Right lobe of liver (tissue), 6 donors: Measurements from ENCODE around the gene KCNA2. TPM values are rescaled to one million over a fixed set of nuclear protein-coding genes. Genes with fewer than 3 reads are reported as not detected.

Source experiments
- ATAC-seq, 4 donors: fragments of 200-7000 bp; cut with Tn5 transposase; one replicate each; pipeline ENCODE4 v1.9.1; 2020; ENCODE audit warnings: mild to moderate bottlenecking in 4 of 4, moderate library complexity in 4 of 4
- DNase-seq, 3 donors: peaks; one replicate each; pipeline ENCODE4 v3.0.0-alpha.2; 2020
- H3K27ac ChIP-seq, 3 donors: fragments of 200-600 bp; one replicate each; pipeline ENCODE4 v1.8.0; 2022
- H3K27me3 ChIP-seq, 2 donors: fragments of 200-600 bp; one replicate each; pipeline ENCODE4 v1.8.0; 2022
- H3K36me3 ChIP-seq, 4 donors: fragments of 200-600 bp; sonication (generic) in 1 of 4; one replicate each; pipeline versions ENCODE4 v1.5.1 to v1.8.0; 2017 to 2022; ENCODE audit warnings: control low read depth in 1 of 4
- H3K4me1 ChIP-seq, 4 donors: fragments of 200-600 bp; sonication (generic) in 1 of 4; one replicate each; pipeline versions ENCODE4 v1.5.1 to v1.8.0; 2017 to 2022; ENCODE audit warnings: control low read depth in 1 of 4
- H3K4me3 ChIP-seq, 3 donors: fragments of 200-600 bp; one replicate each; pipeline ENCODE4 v1.8.0; 2022
- H3K9me3 ChIP-seq, 4 donors: fragments of 200-600 bp; sonication (generic) in 1 of 4; one replicate each; pipeline versions ENCODE4 v1.5.1 to v1.8.0; 2017 to 2022; ENCODE audit warnings: control low read depth in 1 of 4
- CTCF ChIP-seq, 4 donors: fragments of 200-600 bp in 3 of 4; fragments of 450-650 bp in 1 of 4; IDR thresholded peaks; one replicate each; pipeline versions ENCODE4 v1.5.1 to v1.8.0; 2016 to 2022; ENCODE audit warnings: antibody characterized with exemption in 4 of 4, mild to moderate bottlenecking in 2 of 4
- POLR2A ChIP-seq: fragments of 450-650 bp; IDR thresholded peaks from one replicate; pipeline ENCODE4 v1.6.1; 2017; ENCODE audit warnings: antibody characterized with exemption, mild to moderate bottlenecking
- WGBS: methylation state at CpG from one replicate; pipeline ENCODE4 v1.1.6; 2018; ENCODE audit warnings: low coverage, low lambda C conversion rate; ENCODE audit not compliant: insufficient coverage; ENCODE audit errors: missing lambda C conversion rate; 5-methylcytosine and 5-hydroxymethylcytosine counted together
- intact Hi-C, 2 donors: fragments of 100-400 bp; cut with DNase I; formaldehyde crosslinking; loops; one replicate each; pipeline versions ENCODE4 v1.11.2 to v1.14.1; 2022
- total RNA-seq, 6 experiments: library from RNA; depleted of rRNA in 2 of 6; stranded (reverse); fragments of >200 nt in 2 of 6; fragmentation: NEBNext Ultra II Directional in 3 of 6; extraction: Animal tissue kit (Norgen Biotek cat#: 25700) in 3 of 6; gene quantifications; one replicate each; pipeline versions ENCODE4 v1.1.0 to v1.2.4, GENCODE V29; 2016 to 2023
- donor health status: DM: no; HTN: yes; CAD: no.
- donor health status: DM: no; HTN: no; CAD: no.
- donor health status: DM: no; HTN: no; CAD: no.
- donor health status: DM: no; HTN: yes; CAD: no.
- donor health status: DM: no; HTN: yes; CAD: no.

Gene KCNA2
- total RNA-seq, 6 experiments from 2014 or later: 0.04 to 0.10 (median 0.07) TPM; not detected in 3

DNA sequence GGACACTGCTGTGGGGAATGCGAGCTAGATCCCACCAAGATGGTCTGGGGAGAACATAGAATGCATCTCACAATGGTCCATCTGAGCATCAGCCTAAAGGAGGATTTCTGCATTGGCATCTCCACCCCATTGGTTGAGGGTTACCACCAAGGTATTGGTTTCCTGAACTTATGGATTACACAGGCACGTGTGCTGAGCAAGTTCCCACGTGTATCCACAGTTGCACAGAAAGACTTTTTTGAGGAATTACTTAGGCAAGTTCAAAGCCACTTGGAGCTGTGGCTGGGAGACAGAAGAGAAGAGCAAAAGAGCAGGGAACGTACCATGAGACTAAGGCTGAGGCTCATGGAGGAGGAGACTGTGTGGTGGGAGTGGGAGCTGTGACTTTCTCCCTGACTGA lies 43.1 kb downstream of the KCNA2 start:
- no peaks in the 10 kb centered on the region for H3K9me3 ChIP-seq
- intact Hi-C loops: no loop called here
- ATAC-seq (no peak), DNase-seq (no peak)
- H3K36me3 ChIP-seq: no peaks in the 10 kb centered on the region
- no peak overlapping the region for H3K4me3 ChIP-seq
- H3K27me3 ChIP-seq: no peaks in the 10 kb centered on the region
- 59% methylated on average over 3 of the region's 4 CpGs for WGBS
- TF ChIP-seq POLR2A: no peak
- no peak for TF ChIP-seq CTCF (IDR thresholded peaks at IDR 0.05)
- H3K27ac ChIP-seq: no peak overlapping the region
- no peaks in the 10 kb centered on the region for H3K4me1 ChIP-seq

- DNase-seq (no peak), ATAC-seq (no peak)
- Histone ChIP-seq H3K27ac (no peak overlapping the region), H3K4me1 (no peaks in the 10 kb centered on the region), H3K27me3 (no peaks in the 10 kb centered on the region), H3K4me3 (no peak overlapping the region), H3K36me3 (no peaks in the 10 kb centered on the region), H3K9me3 (no peaks in the 10 kb centered on the region)
- no CpG with 5 or more reads among the region's 7 CpGs for WGBS
- TF ChIP-seq CTCF (IDR thresholded peaks at IDR 0.05) (no peak), POLR2A (no peak)
- intact Hi-C loops: no loop called here
Observed at GRCh38 chr1:110561596-110561995, 44.6 kb downstream of the KCNA2 start.

DNA sequence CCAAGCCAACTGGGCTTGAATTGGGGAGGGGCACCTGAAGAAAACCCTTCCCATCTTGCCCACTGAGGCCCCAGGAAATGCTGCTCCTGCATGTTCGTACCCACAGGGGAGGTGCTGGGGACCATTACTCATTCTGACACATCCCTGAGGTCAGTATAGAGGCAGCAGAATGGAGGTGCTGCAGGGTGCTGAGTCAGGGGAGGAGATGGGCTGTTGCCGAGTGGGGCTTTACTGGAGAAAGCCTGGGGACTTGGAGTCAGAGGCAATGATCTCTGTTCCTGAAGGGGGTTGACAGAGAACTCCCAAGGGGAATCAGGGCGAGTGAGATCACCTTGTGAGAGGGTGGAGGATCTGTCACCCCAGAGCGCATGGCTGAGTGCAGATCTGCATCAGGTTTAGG lies 47.0 kb downstream of the KCNA2 start:
- peaks cover 0 to 4% of the 10 kb centered on the region in 2 donors for H3K27me3 ChIP-seq
- H3K4me1 ChIP-seq: no peaks in the 10 kb centered on the region
- intact Hi-C loops: loop anchor here in 1 of 2 donors (10.0 kb wide), 1 partner anchor 226 kb away; no protein-coding TSS in a partner anchor
- no peaks in the 10 kb centered on the region for H3K36me3 ChIP-seq
- ATAC-seq (no peak), DNase-seq (no peak)
- no peak overlapping the region for H3K27ac ChIP-seq
- 11% methylated on average over 1 of the region's 4 CpGs for WGBS
- H3K9me3 ChIP-seq: no peaks in the 10 kb centered on the region
- no peak overlapping the region for H3K4me3 ChIP-seq
- TF ChIP-seq POLR2A (no peak), CTCF (IDR thresholded peaks at IDR 0.05) (no peak)

DNA sequence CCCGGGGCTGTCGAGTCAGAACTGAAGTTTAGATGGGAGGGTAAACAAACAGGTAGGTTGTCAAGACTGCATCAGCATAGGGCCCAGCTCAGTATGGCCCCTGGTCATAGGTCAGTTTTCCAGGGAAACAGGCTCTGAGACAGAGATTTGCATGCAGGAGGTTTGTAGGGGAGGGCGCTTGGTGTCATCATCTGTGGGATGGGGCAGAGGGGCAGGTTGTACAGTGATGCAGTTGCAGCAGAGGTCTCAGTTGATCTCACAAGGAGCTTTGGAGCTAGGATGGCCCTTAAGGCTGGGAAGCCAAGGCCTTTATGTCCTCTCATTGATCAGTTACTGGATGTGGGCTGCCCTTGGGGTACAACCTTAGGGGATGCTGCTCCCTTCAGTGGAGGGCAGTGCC lies 48.7 kb downstream of the KCNA2 start:
- WGBS: 17% methylated on average over 2 of the region's 3 CpGs
- TF ChIP-seq POLR2A (no peak), CTCF (IDR thresholded peaks at IDR 0.05) (no peak)
- DNase-seq (no peak), ATAC-seq (no peak)
- no peaks in the 10 kb centered on the region for H3K4me1 ChIP-seq
- no peak overlapping the region for H3K27ac ChIP-seq
- intact Hi-C loops: loop anchor here in 1 of 2 donors (10.0 kb wide), 1 partner anchor 227 kb away; no protein-coding TSS in a partner anchor
- H3K27me3 ChIP-seq: peaks cover 0 to 4% of the 10 kb centered on the region in 2 donors
- H3K9me3 ChIP-seq: no peaks in the 10 kb centered on the region
- no peak overlapping the region for H3K4me3 ChIP-seq
- no peaks in the 10 kb centered on the region for H3K36me3 ChIP-seq

- intact Hi-C loops: loop anchor here in 1 of 2 donors (10.0 kb wide), 1 partner anchor 228 kb away; no protein-coding TSS in a partner anchor
- TF ChIP-seq CTCF (IDR thresholded peaks at IDR 0.05) (no peak), POLR2A (no peak)
- Histone ChIP-seq H3K36me3 (no peaks in the 10 kb centered on the region), H3K4me3 (no peak overlapping the region), H3K27me3 (peaks cover 0 to 4% of the 10 kb centered on the region in 2 donors), H3K27ac (no peak overlapping the region), H3K4me1 (no peaks in the 10 kb centered on the region), H3K9me3 (no peaks in the 10 kb centered on the region)
- WGBS: 73% methylated on average over 2 of the region's 5 CpGs
- no peak for ATAC-seq
- no peak for DNase-seq
Observed at GRCh38 chr1:110556471-110556807, 49.7 kb downstream of the KCNA2 start.
